Stomach (tissue), 4 donors: ENCODE results near the gene LMNTD2.

ENCODE experiments used
- CTCF ChIP-seq, 7 experiments: fragments of 450-650 bp in 4 of 7; fragments of 200-600 bp in 3 of 7; sonication (generic) in 3 of 7; IDR thresholded peaks; one replicate each; pipeline ENCODE4 v1.5.1; 2016 to 2019; ENCODE audit warnings: antibody characterized with exemption in 7 of 7, control low read depth in 2 of 7, mild to moderate bottlenecking in 1 of 7
- POLR2A ChIP-seq, 4 donors: fragments of 450-650 bp; IDR thresholded peaks; one replicate each; pipeline ENCODE4 v1.6.1; 2016; ENCODE audit warnings: antibody characterized with exemption in 4 of 4, control low read depth in 2 of 4, mild to moderate bottlenecking in 1 of 4, moderate library complexity in 1 of 4

GRCh38 chr11:550746-551085, 9.8 kb downstream of the LMNTD2 start:
- no peak for TF ChIP-seq CTCF (IDR thresholded peaks at IDR 0.05)
- TF ChIP-seq POLR2A (IDR thresholded peaks at IDR 0.05) = no peak
